GM12878 (cell line): ENCODE results near the gene SEMA5A. TPM values are rescaled to one million over a fixed set of nuclear protein-coding genes. Genes with fewer than 3 reads are reported as not detected.

Source experiments
- ATAC-seq: fragments of 200-7000 bp; cut with Tn5 transposase; 3 replicates; pipeline ENCODE4 v1.9.1; 2020; ENCODE audit warnings: mild to moderate bottlenecking, moderate library complexity
- BruUV-seq: library from RNA; stranded (reverse); fragments of 400-500 nt; replicated peaks from 2 replicates; lab custom pipeline; 2021; lab: Mats Ljungman, UMichigan
- CTCF ChIA-PET: fragments of 300-600 bp; sonication (Branson Sonifier 250); formaldehyde crosslinking; extraction: SDS; loops from one replicate; lab custom pipeline; 2021; ENCODE audit warnings: inconsistent platforms; lab: Yijun Ruan, JAX
- POLR2A ChIA-PET: fragments of 350-600 bp; formaldehyde crosslinking; extraction: SDS; loops from one replicate; lab custom pipeline; 2021; ENCODE audit warnings: inconsistent platforms; lab: Charles Lee
- RAD21 ChIA-PET: fragments of 300-600 bp; sonication (Branson Sonifier 250); formaldehyde crosslinking; loops from one replicate; lab custom pipeline; 2023; ENCODE audit warnings: antibody characterized with exemption; ENCODE audit not compliant: unreplicated experiment; lab: Charles Lee
- SMC1A ChIA-PET: fragments of 300-600 bp; sonication (Branson Sonifier 250); formaldehyde crosslinking; loops from one replicate; lab custom pipeline; 2023; ENCODE audit not compliant: unreplicated experiment, uncharacterized antibody; lab: Charles Lee
- DNase-seq: peaks from one replicate; pipeline ENCODE4 v3.0.0-alpha.2; 2011; ENCODE audit warnings: low read depth, low spot score
- FAIRE-seq: peaks from 3 replicates; lab custom pipeline; 2011; peaks lifted over from hg19 to GRCh38; lab: Jason Lieb, UNC
- H2AFZ ChIP-seq: 2 replicates; pipeline ENCODE4 v1.6.0; 2011; ENCODE audit warnings: low read depth, low read length, control low read depth; ENCODE audit not compliant: control insufficient read depth
- H3K27ac ChIP-seq: 2 replicates; pipeline ENCODE4 v1.5.1; 2011; ENCODE audit warnings: control low read depth; ENCODE audit not compliant: control insufficient read depth, insufficient read depth
- H3K27me3 ChIP-seq, 2 experiments: replicated peaks in 1 of 2; 2 replicates each; pipeline versions ENCODE4 v1.6.0 to v1.6.1; 2011; ENCODE audit warnings: low read length in 1 of 2; ENCODE audit not compliant: control insufficient read depth in 2 of 2, insufficient read depth in 2 of 2
- H3K36me3 ChIP-seq, 2 experiments: 2 replicates each; pipeline ENCODE4 v1.5.1; 2011; ENCODE audit warnings: low read length in 1 of 2; ENCODE audit not compliant: control insufficient read depth in 2 of 2, insufficient read depth in 2 of 2
- H3K4me1 ChIP-seq: 2 replicates; pipeline ENCODE4 v1.6.1; 2011; ENCODE audit warnings: mild to moderate bottlenecking, low read length, moderate library complexity, mixed read lengths; ENCODE audit not compliant: control insufficient read depth, insufficient read depth
- H3K4me2 ChIP-seq: 2 replicates; pipeline ENCODE4 v1.6.0; 2011; ENCODE audit warnings: control low read depth; ENCODE audit not compliant: control insufficient read depth, insufficient read depth
- H3K4me3 ChIP-seq: fragments of 200-600 bp; sonication (generic); 2 replicates; pipeline ENCODE4 v1.5.1; 2016
- H3K79me2 ChIP-seq: 2 replicates; pipeline ENCODE4 v1.6.0; 2011; ENCODE audit warnings: low read length; ENCODE audit not compliant: control insufficient read depth, insufficient read depth
- H3K9ac ChIP-seq: 2 replicates; pipeline ENCODE4 v1.8.0; 2011; ENCODE audit warnings: low read length, control low read depth, mixed read lengths; ENCODE audit not compliant: control insufficient read depth, insufficient read depth
- H3K9me3 ChIP-seq: replicated peaks from 3 replicates; pipeline ENCODE4 v1.5.1; 2011; ENCODE audit warnings: mild to moderate bottlenecking, low read length; ENCODE audit not compliant: control insufficient read depth, insufficient read depth
- H4K20me1 ChIP-seq: 2 replicates; pipeline ENCODE4 v1.6.0; 2011; ENCODE audit not compliant: control insufficient read depth, insufficient read depth
- ATF2 ChIP-seq: IDR thresholded peaks from 2 replicates; pipeline ENCODE4 v1.6.1; 2012; ENCODE audit warnings: low read length, inconsistent platforms
- LARP7 ChIP-seq: fragments of 450-650 bp; IDR thresholded peaks from 2 replicates; pipeline ENCODE4 v1.6.1; 2017; ENCODE audit warnings: mild to moderate bottlenecking
- RAD21 ChIP-seq: IDR thresholded peaks from 2 replicates; pipeline ENCODE4 v1.6.1; 2011; ENCODE audit warnings: mild to moderate bottlenecking, low read depth, low read length, moderate library complexity; ENCODE audit not compliant: insufficient read depth
- RCOR1 ChIP-seq: conservative IDR thresholded peaks from 2 replicates; pipeline ENCODE4 v1.6.1; 2012; ENCODE audit warnings: low read depth, low read length, improper control_type of control experiment
- RELB ChIP-seq: fragments of 450-650 bp; IDR thresholded peaks from 2 replicates; pipeline ENCODE4 v1.6.1; 2017; ENCODE audit warnings: low read depth, mild to moderate bottlenecking, moderate library complexity
- REST ChIP-seq: IDR thresholded peaks from 2 replicates; pipeline ENCODE4 v1.6.1; 2012; ENCODE audit warnings: mild to moderate bottlenecking, low read depth, low read length
- WGBS: methylation state at CpG from one replicate; pipeline ENCODE4 v1.1.6; 2016; ENCODE audit warnings: low lambda C conversion rate; ENCODE audit not compliant: insufficient replicate concordance, insufficient coverage; ENCODE audit errors: missing lambda C conversion rate; 5-methylcytosine and 5-hydroxymethylcytosine counted together
- in situ Hi-C: fragments of 300-500 bp; cut with MboI; formaldehyde crosslinking; loops from 9 replicates; pipeline ENCODE4 v1.14.3; 2018; ENCODE audit warnings: mixed read lengths
- intact Hi-C: fragments of 100-400 bp; cut with micrococcal nuclease; formaldehyde crosslinking; loops from one replicate; pipeline ENCODE4 v1.14.2; 2022; ENCODE audit not compliant: unreplicated experiment
- polyA plus RNA-seq, 11 experiments: library from polyadenylated mRNA; depleted of rRNA in 4 of 11; unstranded in 6 of 11; stranded (reverse) in 5 of 11; fragments of >200 nt; fragmentation: Nextera tagmentation in 4 of 11; fragmentation: Illumina TruSeq in 1 of 11; extraction: Ambion mirVana in 4 of 11; extraction: Trizol in 1 of 11; gene quantifications; 1 replicate in 1 of 11; 2 replicates in 10 of 11; pipeline versions ENCODE4 v1.2.1 to v1.2.3, GENCODE V29; 2011 to 2016; ENCODE audit warnings: inconsistent platforms in 2 of 11, missing spikeins in 2 of 11, low read depth in 1 of 11
- total RNA-seq, 4 experiments: library from RNA; depleted of rRNA in 3 of 4; stranded (reverse); fragments of >200 nt in 3 of 4; fragmentation: Illumina TruSeq in 1 of 4; extraction: Trizol in 1 of 4; gene quantifications; 2 replicates each; pipeline versions ENCODE4 v1.2.1 to v1.2.3, GENCODE V29; 2013 to 2021

Gene SEMA5A
- total and polyA plus RNA-seq, 10 of the 15 experiments (the other 5 are each of a cell fraction or from before 2014, with no cell fraction given) = 0.03 to 2.4 (median 0.09) TPM; not detected in 1

- H2AFZ ChIP-seq = no peak overlapping the region
- H3K9ac ChIP-seq = no peak overlapping the region
- in situ Hi-C loops (no loop called here), intact Hi-C loops (no loop called here)
- no peaks in the 10 kb centered on the region for H3K9me3 ChIP-seq
- FAIRE-seq (no peak), ATAC-seq (no peak), DNase-seq (no peak)
- CTCF ChIA-PET = interaction anchor here (1.5 kb wide), 1 partner anchor 22 kb away, joined by 5 read pairs; no protein-coding TSS in a partner anchor
- SMC1A ChIA-PET = no interaction called here
- POLR2A ChIA-PET = no interaction called here
- RAD21 ChIA-PET = interaction anchor here (0.7 kb wide), 1 partner anchor 102 kb away, joined by 3 read pairs; no protein-coding TSS in a partner anchor
- no peaks in the 10 kb centered on the region for H3K36me3 ChIP-seq
- H4K20me1 ChIP-seq = no peaks in the 10 kb centered on the region
- TF ChIP-seq RCOR1 (no peak), LARP7 (no peak), RELB (no peak), ATF2 (no peak), REST (no peak), RAD21 (peak; percentile 21; the same call in 1 of the 2 replicates)
- BruUV-seq = no TSS peak
- H3K79me2 ChIP-seq = no peaks in the 10 kb centered on the region
- WGBS = 0% methylated on average over 3 of the region's 3 CpGs
- H3K27me3 ChIP-seq = no peaks in the 10 kb centered on the region; a peak in 1 of 4 replicates
- no peaks in the 10 kb centered on the region for H3K4me1 ChIP-seq
- no peak overlapping the region for H3K27ac ChIP-seq
- H3K4me3 ChIP-seq = no peak overlapping the region
- H3K4me2 ChIP-seq = no peak overlapping the region
Observed at GRCh38 chr5:9387879-9388278, 158.0 kb downstream of the SEMA5A start.
